Measurements from ENCODE around the gene SPATA31D4.

- TF ChIP-seq CTCF (conservative IDR thresholded peaks at IDR 0.05; ENCODE audit: low read depth, low read length) (no peak), EZH2 (IDR thresholded peaks at IDR 0.05; ENCODE audit: borderline replicate concordance, low read depth, low read length, poor library complexity, severe bottlenecking) (no peak)
Observed at GRCh38 chr9:81974764-81975163, 46.5 kb downstream of the SPATA31D4 start.

All from A673 (cell line).